GM19025 (cell line): ENCODE results near the gene MMP25.
"Not testable (repeated sequence)": the region's sequence is repeated elsewhere in the genome, so short reads cannot be mapped to it uniquely, and the experiment has no call there.

Source experiments
- ATAC-seq: cut with Tn5 transposase; IDR thresholded peaks from one replicate; pipeline ENCODE4 v1.9.1; 2021; ENCODE audit warnings: mild to moderate bottlenecking, low read depth, moderate library complexity; ENCODE audit not compliant: unreplicated experiment

Gene MMP25

GRCh38 chr16:3053330-3053710, 7.0 kb downstream of the MMP25 start:
- not testable (repeated sequence) for ATAC-seq

DNA sequence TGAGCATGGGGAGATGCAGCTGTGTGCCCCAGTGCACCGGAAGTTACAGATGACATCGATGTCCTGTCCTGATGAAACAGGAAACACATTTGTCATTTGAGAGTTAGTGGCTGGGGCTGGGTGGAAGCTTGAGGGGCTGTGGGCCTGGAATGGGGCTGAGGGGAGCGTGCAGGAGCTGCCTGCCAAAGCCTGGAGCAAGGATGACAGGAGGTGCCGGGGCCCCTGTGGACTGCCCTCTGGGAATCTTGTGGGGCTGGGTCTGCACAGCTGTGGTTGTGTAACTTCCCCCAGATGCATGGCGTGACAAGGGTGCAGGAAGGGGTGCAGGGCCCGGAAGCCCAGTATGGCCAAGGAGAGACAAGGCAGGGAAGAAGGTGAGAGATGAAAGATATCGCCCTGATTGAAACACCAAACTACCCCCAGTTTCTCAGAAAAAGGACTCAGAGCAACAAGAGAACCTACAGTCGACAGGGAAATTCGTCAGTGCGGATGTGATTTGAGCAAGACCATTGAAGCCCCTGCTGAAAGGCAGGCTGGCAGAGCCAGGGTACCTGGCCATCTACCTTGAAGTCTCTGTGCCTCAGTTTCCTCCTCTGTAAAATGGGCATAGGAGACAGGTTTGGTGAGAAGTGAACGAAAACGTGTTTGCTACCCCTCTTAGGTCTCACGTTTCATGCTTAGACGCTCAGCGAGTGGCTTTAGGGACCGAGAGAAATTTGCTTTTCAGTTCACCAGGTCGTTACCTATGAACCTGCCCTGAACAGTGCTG, 8.8 kb downstream of the MMP25 start:
- ATAC-seq = no peak

DNA sequence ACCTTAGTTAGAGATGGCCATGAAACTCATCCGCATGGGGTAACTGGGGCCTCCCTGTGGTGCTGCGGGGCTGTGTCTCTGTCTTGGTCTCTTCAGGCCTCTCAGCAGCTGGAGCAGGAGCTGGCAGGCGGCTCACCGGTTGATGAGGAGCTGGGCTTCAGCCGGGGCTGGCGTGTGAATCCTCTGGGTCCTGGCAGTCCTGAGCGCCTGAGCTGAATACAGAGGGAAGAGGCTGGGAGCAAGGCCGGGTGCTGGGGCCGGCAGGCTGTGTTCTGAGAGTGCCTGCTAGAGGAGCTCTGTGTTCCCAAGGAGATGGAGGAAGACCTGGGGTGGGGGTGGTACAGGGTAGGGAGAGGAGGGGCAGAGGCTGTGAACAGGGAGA, 9.4 kb downstream of the MMP25 start:
- ATAC-seq = not testable (repeated sequence)

- ATAC-seq = no peak
Observed at GRCh38 chr16:3056336-3057180, 10.2 kb downstream of the MMP25 start.

DNA sequence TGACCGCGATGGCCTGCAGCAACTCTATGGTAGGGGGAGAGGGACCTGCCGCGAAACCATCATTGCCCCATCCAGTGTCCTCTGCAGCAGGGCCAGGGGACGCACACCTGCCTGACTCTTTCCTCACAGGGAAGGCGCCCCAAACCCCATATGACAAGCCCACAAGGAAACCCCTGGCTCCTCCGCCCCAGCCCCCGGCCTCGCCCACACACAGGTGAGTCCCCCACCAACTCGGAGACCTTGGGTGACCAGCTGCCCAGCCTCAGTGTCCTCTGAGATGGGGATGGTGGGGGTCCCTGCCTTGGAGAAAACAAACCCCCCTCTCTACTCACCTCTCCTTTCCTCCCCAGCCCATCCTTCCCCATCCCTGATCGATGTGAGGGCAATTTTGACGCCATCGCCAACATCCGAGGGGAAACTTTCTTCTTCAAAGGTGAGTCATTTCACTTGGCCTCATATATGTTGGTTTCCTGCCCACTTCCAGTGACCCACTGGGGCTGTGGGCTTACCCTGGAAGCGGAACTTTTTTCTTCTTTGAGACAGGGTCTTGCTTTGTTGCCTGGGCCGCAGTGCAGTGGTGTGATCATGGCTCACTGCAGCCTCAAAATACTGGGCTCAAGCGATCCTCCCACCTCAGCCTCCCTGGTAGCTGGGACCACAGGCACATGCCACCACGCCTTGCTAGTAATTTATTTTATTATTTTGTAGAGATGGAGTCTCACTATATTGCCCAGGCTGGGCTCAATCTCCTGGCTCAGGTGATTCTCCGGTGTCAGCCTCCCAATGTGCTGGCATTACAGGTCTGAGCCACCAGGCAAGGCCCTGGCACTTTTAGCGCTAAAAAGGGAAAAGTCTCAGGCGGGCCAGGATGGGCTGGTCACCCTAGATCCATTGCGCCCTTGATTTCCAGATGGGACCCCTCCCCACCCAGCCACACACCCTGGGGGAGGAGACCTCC, 11.1 kb downstream of the MMP25 start:
- ATAC-seq = no peak

DNA sequence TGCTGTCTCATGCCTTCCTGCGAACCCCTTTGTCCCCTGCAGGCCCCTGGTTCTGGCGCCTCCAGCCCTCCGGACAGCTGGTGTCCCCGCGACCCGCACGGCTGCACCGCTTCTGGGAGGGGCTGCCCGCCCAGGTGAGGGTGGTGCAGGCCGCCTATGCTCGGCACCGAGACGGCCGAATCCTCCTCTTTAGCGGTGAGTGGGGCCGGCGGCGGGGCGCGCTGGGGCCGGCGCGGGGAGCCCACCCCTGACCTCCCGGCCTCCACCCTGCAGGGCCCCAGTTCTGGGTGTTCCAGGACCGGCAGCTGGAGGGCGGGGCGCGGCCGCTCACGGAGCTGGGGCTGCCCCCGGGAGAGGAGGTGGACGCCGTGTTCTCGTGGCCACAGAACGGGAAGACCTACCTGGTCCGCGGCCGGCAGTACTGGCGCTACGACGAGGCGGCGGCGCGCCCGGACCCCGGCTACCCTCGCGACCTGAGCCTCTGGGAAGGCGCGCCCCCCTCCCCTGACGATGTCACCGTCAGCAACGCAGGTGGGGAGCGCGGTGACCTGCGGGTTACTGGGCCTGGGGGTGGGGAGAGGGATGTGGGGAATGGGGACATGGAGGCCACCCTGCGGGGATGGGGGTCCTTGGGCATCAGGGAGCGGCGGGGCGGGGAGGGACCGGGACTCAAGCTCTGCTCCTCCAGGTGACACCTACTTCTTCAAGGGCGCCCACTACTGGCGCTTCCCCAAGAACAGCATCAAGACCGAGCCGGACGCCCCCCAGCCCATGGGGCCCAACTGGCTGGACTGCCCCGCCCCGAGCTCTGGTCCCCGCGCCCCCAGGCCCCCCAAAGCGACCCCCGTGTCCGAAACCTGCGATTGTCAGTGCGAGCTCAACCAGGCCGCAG, 12.0 kb downstream of the MMP25 start:
- ATAC-seq = no peak

GRCh38 chr16:3059041-3059722, 12.8 kb downstream of the MMP25 start:
- peak; percentile 77 for ATAC-seq

DNA sequence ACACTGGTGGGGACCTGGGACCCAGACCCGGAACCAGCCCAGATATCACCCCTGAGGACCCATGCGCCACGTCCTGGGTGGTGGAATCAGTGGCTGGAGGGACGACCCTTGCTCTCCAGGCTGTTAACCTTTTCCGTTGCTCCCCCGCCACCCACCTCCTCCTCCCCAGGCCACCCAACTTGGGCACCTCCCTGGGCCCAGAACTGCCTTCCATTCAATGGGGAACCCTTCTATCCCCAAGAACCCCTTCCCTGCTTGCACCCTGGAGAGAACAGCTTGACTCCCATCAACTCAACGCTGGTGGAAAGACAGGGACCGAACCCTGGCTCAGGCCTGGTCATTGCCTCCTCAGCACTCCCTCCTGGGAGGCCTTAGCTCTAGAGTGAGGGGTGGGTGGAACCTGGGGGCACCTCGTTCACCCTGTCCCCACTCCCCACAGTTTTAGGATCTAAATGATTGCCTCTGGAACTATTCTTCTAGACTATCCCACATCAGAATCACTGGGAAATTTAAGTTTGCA, 13.4 kb downstream of the MMP25 start:
- no peak for ATAC-seq

DNA sequence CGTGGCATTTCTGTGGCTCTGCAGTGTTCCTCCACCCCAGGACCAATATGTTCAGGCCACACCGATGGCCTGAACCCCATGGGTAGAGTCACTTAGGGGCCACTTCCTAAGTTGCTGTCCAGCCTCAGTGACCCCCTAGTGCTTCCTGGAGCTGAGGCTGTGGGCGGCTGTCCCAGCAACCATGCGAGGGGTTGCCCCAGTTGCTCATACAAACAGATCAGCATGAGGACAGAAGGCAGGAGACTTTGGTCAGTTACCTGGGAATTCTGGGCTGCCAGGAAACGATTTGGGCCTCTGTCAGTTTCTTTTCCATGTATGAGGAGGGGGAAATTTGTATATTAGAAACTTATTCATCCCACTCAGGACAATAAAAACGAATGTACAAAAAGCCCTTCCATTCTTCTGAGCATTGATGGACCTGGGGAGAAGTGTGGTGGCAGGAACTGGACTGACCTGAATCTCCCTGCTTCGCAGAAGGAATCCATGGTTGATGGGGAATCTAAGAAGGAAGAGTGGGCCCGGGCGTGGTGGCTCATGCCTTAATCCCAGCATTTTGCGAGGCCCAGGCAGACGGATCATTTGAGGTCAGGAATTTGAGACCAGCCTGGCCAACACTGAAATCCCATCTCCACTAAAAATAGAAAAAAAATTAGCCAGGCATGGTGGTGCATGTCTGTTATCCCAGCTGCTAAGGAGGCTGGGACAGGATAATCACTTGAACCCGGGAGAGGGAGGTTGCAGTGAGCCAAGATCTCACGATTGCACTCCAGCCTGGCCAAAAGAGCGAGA, 14.2 kb downstream of the MMP25 start:
- ATAC-seq = no peak

DNA sequence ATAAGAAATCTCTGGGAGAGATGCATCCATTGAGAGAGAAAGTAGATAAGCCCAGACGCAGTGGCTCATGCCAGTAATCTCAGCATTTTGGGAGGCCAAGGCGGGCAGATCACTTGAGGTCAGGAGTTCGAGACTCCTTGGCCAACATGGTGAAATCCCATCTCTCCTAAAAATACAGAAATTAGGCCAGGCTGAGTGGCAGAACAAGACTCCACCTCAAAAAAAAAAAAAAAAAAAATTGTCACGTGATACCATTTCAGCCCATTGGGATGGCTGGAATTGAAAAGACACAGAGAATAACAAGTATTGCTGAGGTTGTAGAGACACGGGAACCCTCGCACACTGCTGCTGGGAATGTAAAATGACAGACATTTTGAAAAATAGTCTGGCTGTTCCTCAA, 16.2 kb downstream of the MMP25 start:
- ATAC-seq = no peak

DNA sequence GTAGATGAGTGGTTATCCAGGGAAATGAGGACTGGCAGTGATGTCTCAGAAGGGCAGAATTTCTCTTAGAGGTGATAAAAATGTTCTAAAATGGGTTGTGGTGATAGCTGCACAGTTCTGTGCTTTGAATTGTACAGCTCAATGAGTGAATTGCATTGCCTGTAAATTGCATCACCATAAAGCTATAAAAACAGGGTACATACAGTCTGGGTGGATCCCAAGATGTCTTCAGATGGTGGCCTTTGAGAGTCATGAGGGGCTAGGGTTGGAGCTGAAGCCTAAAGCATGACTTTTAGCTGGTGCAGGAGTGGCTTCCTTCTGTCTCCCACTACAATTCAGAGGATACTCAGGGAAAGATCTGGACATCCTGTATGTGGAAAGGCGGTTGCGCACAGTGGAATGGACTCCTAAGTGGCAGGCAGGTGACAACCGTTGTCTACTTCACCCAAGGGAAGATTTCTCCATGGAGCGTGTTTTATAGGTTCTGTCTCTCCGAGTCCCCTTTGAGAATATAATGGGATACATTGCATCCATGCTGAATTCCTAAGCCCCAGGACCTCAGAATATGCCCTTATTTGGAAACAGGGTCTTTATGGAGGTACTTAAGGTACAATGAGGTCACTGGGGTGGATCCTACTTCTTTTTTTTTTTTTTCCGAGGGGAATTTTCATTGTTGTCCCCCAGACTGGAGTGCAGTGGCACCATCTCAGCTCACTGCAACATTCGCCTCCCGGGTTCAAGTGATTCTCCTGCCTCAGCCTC, 17.4 kb downstream of the MMP25 start:
- no peak for ATAC-seq

DNA sequence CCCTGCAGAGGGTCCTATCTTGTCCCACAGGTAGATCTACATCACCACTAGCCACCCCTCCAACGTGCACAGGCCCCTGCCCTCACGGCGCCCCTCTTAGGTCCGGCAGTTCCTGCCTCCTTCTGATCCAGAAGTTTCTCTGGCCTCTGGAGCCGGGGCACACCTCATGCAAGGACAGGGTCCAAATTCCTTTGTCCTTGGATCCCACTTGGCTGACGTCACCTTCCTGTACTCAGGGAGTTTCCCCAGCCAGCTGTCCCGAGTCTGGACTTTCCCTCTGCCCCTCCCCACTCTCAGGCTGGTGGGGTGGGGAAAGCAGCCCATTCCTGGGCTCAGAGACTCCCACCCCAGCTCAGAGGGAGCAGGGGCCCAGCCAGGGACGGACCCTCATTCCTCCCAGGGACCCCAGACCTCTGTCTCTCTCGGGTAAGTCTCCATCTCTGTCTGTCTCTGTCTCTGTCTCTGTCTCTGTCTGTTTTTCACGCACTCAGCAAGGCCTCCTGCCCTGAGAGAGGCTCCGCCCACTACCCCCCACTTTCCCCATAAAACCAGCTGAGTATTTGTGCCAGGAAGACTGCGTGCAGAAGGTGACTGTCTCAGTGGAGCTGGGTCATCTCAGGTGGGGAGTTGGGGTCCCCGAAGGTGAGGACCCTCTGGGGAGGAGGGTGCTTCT, 18.8 kb downstream of the MMP25 start, which contains the start of gene IL32:
IL32 (plus strand) TSS at position 572 of the 673 bp plus-strand sequence. CDS start 172 bp downstream, outside the sequence.
- no peak for ATAC-seq

DNA sequence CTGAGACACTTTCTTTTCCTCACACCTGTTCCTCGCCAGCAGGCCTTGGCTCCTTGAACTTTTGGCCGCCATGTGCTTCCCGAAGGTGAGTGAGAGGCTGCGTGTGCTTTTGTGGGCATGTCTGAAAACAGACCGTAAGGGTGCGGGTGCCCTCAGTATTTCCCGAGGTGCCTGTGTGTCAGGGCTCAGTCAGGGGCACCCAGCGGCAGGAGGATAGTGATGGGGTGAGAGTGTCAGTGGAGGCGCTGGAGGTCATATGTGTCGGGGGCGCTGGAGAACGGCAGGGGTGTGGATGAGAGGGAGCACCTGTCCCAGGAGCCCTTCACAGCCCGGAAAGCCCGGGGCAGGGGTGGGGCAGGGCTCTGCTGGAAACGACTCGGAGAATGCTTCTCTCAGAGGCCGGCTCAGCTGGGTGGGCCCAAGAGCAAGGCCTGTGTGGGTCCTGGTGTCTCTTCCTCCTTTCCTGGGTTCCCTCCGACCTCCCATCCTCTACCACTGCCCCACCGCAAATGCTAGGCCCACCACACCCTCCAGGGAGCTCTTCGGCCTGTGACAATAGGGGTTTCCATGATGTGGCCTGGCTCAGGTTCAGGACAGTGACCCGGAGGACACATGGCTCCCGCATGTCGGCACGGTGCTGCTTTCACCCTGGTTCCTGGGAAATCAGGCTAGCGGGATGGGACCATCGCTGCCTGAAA, 19.5 kb downstream of the MMP25 start:
- ATAC-seq = no peak

DNA sequence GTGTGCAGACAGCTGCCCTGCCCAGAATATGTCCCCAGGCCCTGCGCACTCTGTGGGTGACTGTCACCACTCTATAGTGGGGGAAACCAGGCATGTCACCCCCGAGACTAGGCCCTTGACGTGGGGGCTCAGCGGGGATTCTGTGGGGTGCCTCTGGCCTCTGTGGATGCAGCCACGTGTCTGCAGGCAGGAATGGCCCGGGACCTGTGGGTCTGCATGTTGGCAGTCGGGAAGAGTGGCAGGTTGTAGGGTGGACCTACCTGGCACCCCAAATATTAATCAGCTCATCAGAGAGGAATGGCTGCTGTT, 20.0 kb downstream of the MMP25 start:
- no peak for ATAC-seq

- ATAC-seq = no peak
Observed at GRCh38 chr16:3068487-3068886, 22.1 kb downstream of the MMP25 start.

- not testable (repeated sequence) for ATAC-seq
Observed at GRCh38 chr16:3069146-3069545, 22.8 kb downstream of the MMP25 start.
